PFSK-1 (cell line): ENCODE measurements around the gene IGF2BP3.

Experiments
- FOXP2 ChIP-seq: optimal IDR thresholded peaks from 2 replicates; pipeline ENCODE3; 2011; ENCODE audit warnings: borderline replicate concordance, control low read depth, inconsistent platforms; ENCODE audit not compliant: insufficient read depth; ENCODE audit errors: extremely low read length, extremely low read depth
- POLR2AphosphoS5 ChIP-seq: IDR thresholded peaks from 2 replicates; pipeline ENCODE4 v1.6.1; 2012; ENCODE audit warnings: low read depth, mild to moderate bottlenecking, control low read depth, low read length, moderate library complexity
- SIN3A ChIP-seq: IDR thresholded peaks from 2 replicates; pipeline ENCODE4 v1.6.1; 2012; ENCODE audit warnings: mild to moderate bottlenecking, low read length, moderate library complexity, borderline replicate concordance; ENCODE audit not compliant: insufficient read depth
- TF ChIP-seq, protein P1 (sequence below), 2 experiments: IDR thresholded peaks; 2 replicates each; pipeline versions ENCODE4 v1.6.1 to v1.8.0; 2011 to 2012; ENCODE audit warnings: low read depth in 2 of 2, low read length in 2 of 2, control low read depth in 1 of 2, inconsistent platforms in 1 of 2, mild to moderate bottlenecking in 1 of 2, moderate library complexity in 1 of 2; ENCODE audit not compliant: insufficient read depth in 1 of 2

DNA sequence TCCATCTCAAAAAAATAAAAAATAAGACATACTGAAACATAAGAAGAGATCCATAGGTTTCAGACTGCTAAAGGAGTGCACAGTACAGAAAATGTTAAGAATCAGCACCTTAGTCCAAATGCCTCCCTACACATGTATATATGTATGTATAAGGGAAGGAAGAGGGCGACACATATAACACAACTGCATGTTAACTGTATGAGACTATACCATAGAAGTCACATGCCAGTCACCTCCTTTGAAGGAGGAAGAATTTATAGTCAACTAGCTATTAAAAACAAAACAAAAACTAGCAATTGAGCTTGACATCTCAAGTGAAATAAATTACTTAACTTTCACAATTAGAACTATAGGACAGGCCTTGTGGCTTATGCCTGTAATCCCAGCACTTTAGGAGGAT, 50.4 kb downstream of the IGF2BP3 start:
- TF ChIP-seq FOXP2: no peak
- no peak for TF ChIP-seq SIN3A
- TF ChIP-seq, protein P1, sequence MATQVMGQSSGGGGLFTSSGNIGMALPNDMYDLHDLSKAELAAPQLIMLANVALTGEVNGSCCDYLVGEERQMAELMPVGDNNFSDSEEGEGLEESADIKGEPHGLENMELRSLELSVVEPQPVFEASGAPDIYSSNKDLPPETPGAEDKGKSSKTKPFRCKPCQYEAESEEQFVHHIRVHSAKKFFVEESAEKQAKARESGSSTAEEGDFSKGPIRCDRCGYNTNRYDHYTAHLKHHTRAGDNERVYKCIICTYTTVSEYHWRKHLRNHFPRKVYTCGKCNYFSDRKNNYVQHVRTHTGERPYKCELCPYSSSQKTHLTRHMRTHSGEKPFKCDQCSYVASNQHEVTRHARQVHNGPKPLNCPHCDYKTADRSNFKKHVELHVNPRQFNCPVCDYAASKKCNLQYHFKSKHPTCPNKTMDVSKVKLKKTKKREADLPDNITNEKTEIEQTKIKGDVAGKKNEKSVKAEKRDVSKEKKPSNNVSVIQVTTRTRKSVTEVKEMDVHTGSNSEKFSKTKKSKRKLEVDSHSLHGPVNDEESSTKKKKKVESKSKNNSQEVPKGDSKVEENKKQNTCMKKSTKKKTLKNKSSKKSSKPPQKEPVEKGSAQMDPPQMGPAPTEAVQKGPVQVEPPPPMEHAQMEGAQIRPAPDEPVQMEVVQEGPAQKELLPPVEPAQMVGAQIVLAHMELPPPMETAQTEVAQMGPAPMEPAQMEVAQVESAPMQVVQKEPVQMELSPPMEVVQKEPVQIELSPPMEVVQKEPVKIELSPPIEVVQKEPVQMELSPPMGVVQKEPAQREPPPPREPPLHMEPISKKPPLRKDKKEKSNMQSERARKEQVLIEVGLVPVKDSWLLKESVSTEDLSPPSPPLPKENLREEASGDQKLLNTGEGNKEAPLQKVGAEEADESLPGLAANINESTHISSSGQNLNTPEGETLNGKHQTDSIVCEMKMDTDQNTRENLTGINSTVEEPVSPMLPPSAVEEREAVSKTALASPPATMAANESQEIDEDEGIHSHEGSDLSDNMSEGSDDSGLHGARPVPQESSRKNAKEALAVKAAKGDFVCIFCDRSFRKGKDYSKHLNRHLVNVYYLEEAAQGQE (IDR thresholded peaks at IDR 0.05; ENCODE audit: insufficient read depth in 1 of 2, low read depth in 2 of 2, low read length in 2 of 2): no peak
- TF ChIP-seq POLR2AphosphoS5: no peak
